GM20000 (cell line): ENCODE measurements around the gene HNRNPAB.

Source experiments
- DNase-seq: peaks from one replicate; pipeline ENCODE4 v3.0.0; 2012; ENCODE audit warnings: low spot score
- CTCF ChIP-seq: IDR thresholded peaks from 2 replicates; pipeline ENCODE4 v1.5.1; 2012; ENCODE audit warnings: mild to moderate bottlenecking, control low read depth; ENCODE audit errors: extremely low read depth, missing control alignments

Gene HNRNPAB

GRCh38 chr5:178232124-178232919 lies 28.0 kb downstream of the HNRNPAB start, which contains the start of gene PHYKPL:
Gene PHYKPL, minus strand, starts transcription at chr5:178232802. Its CDS starts 252 bp downstream, at chr5:178232550.
- no peak for TF ChIP-seq CTCF
- peak; percentile 85 for DNase-seq

- DNase-seq = no peak
- no peak for TF ChIP-seq CTCF
Observed at GRCh38 chr5:178232920-178233429, 28.6 kb downstream of the HNRNPAB start.

- DNase-seq = no peak
- no peak for TF ChIP-seq CTCF
Observed at GRCh38 chr5:178234121-178234749, 29.9 kb downstream of the HNRNPAB start.

GRCh38 chr5:178234750-178235587 lies 30.6 kb downstream of the HNRNPAB start:
- TF ChIP-seq CTCF = peak; percentile 89
- DNase-seq = peak; percentile 85

GRCh38 chr5:178235588-178235974 lies 31.2 kb downstream of the HNRNPAB start:
- no peak for TF ChIP-seq CTCF
- DNase-seq = no peak

GRCh38 chr5:178236126-178236525 lies 31.8 kb downstream of the HNRNPAB start:
- no peak for DNase-seq
- no peak for TF ChIP-seq CTCF
